Measurements from ENCODE around the gene MOK. TPM values are rescaled to one million over a fixed set of nuclear protein-coding genes. Genes with fewer than 3 reads are reported as not detected.
"Not testable (repeated sequence)": the region's sequence is repeated elsewhere in the genome, so short reads cannot be mapped to it uniquely, and the experiment has no call there.

The MOK gene
- total RNA-seq, 1 experiment from 2014 or later = 86.9 TPM

GRCh38 chr14:102249041-102249440 is 55.9 kb downstream of the MOK start:
- peak; percentile 82 for DNase-seq (ENCODE audit: low read depth)

GRCh38 chr14:102248121-102248520 is 56.8 kb downstream of the MOK start:
- DNase-seq (ENCODE audit: low read depth) = peak; percentile 34

DNA sequence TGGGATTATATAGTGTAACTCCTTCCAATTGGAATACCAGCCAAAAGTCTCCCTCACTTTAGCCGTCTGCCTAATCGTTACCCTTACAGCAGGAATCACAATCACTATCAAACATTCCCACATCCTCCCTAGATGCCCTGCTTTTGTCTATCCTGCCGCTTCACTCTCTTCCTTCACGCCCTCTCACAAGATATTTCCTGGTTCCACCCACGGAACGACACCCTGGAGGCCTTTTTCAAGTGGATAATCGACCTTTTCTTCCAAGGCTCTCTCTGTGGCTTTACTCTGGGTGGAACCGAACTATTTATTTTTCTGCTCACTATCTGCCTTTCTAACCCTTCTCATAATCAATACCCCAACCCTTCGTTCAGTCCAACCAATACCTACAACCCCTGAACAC is 58.9 kb downstream of the MOK start:
- no peak for DNase-seq (ENCODE audit: low read depth)

GRCh38 chr14:102243795-102244194 is 61.2 kb downstream of the MOK start:
- DNase-seq (ENCODE audit: low read depth) = not testable (repeated sequence)

- DNase-seq (ENCODE audit: low read depth) = no peak
Measured at GRCh38 chr14:102241147-102241546, 63.8 kb downstream of the MOK start.

- DNase-seq (ENCODE audit: low read depth) = peak; percentile 45
Measured at GRCh38 chr14:102240481-102240880, 64.5 kb downstream of the MOK start.

- no peak for DNase-seq (ENCODE audit: low read depth)
Measured at GRCh38 chr14:102239231-102239630, 65.7 kb downstream of the MOK start.

DNA sequence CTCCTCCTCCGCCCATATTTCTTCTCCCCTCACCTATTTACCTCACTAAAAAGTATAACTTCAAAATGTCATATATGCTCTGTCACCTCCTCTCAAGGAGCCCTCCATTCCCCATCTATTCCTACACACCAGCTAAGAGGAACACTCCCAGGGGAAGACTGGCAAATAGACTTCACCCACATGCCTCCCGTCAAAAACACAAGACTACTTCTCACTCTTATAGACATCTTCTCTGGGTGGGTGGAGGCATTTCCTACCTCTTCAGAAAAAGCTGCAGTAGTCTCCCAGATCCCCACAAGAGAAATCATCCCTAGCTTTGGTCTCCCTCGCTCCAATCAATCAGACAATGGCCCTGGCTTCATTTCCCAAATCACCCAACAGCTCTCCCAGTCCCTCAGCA is 66.2 kb downstream of the MOK start:
- DNase-seq (ENCODE audit: low read depth) = no peak

DNA sequence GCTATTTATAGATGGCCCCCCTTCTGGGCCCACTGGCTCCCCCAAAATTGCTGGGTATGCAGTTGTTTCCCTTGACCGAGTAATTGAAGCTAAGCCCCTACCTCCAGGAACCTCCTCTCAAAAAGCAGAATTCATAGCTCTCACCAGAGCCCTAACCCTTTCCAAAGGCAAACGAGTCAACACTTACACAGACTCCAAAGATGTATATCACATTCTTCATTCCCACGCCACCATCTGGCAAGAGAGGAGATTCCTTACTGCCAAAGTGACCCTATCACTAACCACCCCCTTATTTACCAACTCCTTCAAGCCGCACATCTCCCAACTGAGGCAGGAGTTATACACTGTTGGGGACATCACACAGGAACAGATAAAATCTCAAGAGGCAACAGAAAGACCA is 66.8 kb downstream of the MOK start:
- no peak for DNase-seq (ENCODE audit: low read depth)

DNA sequence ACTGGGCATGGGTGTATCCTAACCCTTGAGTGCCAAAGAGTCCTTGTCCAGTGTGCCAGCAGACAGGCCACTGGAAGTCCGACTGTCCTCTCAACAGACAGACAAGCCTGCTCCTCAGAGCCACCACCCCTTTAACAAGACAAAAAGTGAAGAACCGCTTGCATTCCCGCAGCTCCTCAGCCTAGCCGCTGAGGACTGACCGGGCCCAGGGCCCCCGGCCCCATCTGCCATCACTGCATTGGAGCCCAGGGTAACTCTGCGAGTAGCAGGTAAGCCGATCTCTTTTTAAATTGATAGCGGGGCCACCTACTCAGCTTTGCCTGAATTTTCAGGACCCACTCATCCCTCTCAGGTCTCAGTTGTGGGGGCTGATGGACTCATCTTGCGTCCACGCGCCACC is 68.9 kb downstream of the MOK start:
- no peak for DNase-seq (ENCODE audit: low read depth)

- DNase-seq (ENCODE audit: low read depth) = peak; percentile 90
Measured at GRCh38 chr14:102235275-102235897, 69.6 kb downstream of the MOK start.

- peak; percentile 42 for DNase-seq (ENCODE audit: low read depth)
Measured at GRCh38 chr14:102234331-102235264, 70.4 kb downstream of the MOK start.

DNA sequence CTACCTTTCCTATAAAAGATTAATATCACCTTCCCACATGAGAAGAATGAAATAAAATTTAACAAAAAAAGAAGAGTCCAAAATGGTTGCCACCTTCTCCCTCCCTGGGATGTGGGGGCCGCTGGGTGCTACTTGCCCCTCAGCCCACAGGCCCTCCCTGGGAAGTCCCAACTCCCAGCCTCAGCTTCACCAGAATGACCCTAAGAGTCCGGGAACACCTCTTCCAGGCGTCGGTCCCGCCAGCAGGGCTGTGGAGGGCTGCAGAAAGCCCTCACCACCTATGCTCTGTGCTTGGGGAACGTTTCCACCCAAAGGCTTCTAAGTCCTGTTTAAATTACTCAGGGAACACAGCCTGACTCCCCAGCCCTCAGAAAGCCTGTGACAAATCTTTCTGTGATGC is 71.9 kb downstream of the MOK start:
- DNase-seq (ENCODE audit: low read depth) = no peak

DNA sequence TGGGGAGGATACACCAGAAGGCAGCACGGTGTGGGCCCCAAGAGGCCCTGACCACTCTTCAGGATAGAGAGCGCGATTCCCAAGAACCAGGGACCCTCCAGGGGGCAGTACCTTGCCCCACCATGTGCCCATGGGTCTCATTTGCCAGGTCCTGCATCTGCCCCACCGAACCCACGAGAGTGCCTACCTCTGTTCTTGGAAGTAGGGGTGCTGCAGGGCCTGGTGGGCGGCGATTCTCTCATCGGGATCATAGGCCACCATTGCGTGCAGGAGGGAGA is 72.7 kb downstream of the MOK start:
- DNase-seq (ENCODE audit: low read depth) = no peak

- DNase-seq (ENCODE audit: low read depth) = no peak
Measured at GRCh38 chr14:102231476-102232347, 73.3 kb downstream of the MOK start.

GRCh38 chr14:102230481-102231210 is 74.3 kb downstream of the MOK start:
- DNase-seq (ENCODE audit: low read depth) = no peak

DNA sequence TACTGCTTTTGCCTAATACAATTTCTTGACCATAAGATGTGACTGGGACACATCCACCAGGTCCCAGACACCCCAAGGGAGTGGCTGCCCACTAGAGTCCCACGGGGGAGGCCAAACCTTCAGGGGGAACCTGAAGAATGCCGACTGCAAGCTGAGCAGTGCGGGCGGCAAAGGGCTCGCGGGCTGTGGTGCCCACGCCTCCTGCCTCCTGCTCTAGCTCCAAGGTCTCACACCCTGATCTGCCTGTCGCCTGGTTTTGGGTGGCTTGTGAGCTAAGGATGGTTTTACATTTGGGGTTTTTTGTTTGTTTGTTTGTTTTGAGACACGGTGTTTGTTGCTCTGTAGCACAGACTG is 75.2 kb downstream of the MOK start:
- no peak for DNase-seq (ENCODE audit: low read depth)

DNA sequence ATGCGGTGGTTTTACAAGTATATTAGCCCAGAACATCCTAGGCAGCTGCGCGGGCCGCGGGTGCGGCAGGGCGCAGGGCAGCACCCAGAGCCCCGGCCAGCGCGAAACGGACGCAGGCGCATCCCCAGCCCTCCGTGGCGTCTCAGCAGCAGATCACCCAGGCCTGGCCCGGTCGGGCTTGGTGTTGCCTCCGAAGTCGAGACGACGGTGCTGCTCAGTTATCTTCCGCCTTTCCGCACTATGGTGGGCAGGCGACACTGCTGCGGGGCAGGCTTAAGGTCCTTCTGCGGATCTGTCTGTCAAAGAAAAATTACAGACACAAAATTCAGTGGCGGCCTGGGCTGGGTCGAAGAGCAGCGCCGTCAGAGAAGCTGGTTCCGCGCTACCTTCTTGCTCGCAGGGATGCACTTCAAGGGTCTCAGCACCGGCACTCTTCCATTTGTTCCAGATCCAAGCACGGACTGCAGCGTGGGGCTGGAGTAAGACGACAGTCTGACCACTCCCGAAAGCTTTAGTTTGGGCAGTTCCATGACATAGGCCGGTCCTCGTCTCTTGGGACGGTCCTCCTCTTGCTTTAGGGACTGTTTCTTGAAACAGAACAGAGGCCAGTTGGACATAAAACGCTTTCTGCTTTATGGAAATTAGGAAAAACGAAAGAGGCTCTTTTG is 75.8 kb downstream of the MOK start:
- no peak for DNase-seq (ENCODE audit: low read depth)

- DNase-seq (ENCODE audit: low read depth) = no peak
Measured at GRCh38 chr14:102227184-102227964, 77.6 kb downstream of the MOK start.

- DNase-seq (ENCODE audit: low read depth) = no peak
Measured at GRCh38 chr14:102226356-102227125, 78.4 kb downstream of the MOK start.

Data from Daoy (cell line).